HepG2 (cell line): ENCODE data around the gene NT5M. TPM values are rescaled to one million over a fixed set of nuclear protein-coding genes. Genes with fewer than 3 reads are reported as not detected.

Experiments
- ATAC-seq: fragments of 200-7000 bp; cut with Tn5 transposase; 3 replicates; pipeline ENCODE4 v1.9.1; 2020; ENCODE audit warnings: mild to moderate bottlenecking, moderate library complexity
- BruUV-seq: library from RNA; stranded (reverse); fragments of 400-500 nt; replicated peaks from 2 replicates; lab custom pipeline; 2021; lab: Mats Ljungman, UMichigan
- CTCF ChIA-PET: fragments of 300-600 bp; formaldehyde crosslinking; extraction: SDS; loops from one replicate; lab custom pipeline; 2021; ENCODE audit warnings: low total read pairs, inconsistent platforms, low intra/inter-chr PET ratio; lab: Yijun Ruan, JAX
- POLR2A ChIA-PET: fragments of 350-600 bp; sonication (Branson Sonifier 250); formaldehyde crosslinking; loops from one replicate; lab custom pipeline; 2020; ENCODE audit warnings: antibody characterized with exemption, inconsistent platforms; lab: Yijun Ruan, JAX
- DNase-seq: peaks from one replicate; pipeline ENCODE4 v3.0.0-alpha.2; 2015; ENCODE audit warnings: low spot score
- FAIRE-seq: peaks from 3 replicates; lab custom pipeline; 2011; peaks lifted over from hg19 to GRCh38; lab: Jason Lieb, UNC
- H2AFZ ChIP-seq: one replicate; pipeline ENCODE4 v1.6.1; 2011; ENCODE audit warnings: low read length, inconsistent platforms
- H3K27ac ChIP-seq: fragments of 300-600 bp; 3 replicates; pipeline ENCODE4 v1.8.0; 2011; ENCODE audit warnings: mixed run types, mild to moderate bottlenecking, mixed read lengths, low read length, inconsistent platforms; ENCODE audit not compliant: insufficient read depth; ENCODE audit errors: extremely low read length
- H3K27me3 ChIP-seq, 2 experiments: fragments of 200-600 bp in 1 of 2; 2 replicates in 1 of 2; 3 replicates in 1 of 2; pipeline versions ENCODE4 v1.6.0 to v1.8.0; 2011; ENCODE audit warnings: low read length in 2 of 2, mild to moderate bottlenecking in 2 of 2, moderate library complexity in 2 of 2, inconsistent platforms in 1 of 2; ENCODE audit not compliant: insufficient read depth in 2 of 2, control insufficient read depth in 1 of 2
- H3K36me3 ChIP-seq, 2 experiments: fragments of 200-600 bp in 1 of 2; replicated peaks in 1 of 2; 2 replicates in 1 of 2; 3 replicates in 1 of 2; pipeline versions ENCODE4 v1.5.1 to v1.8.0; 2011; ENCODE audit warnings: low read length in 2 of 2, inconsistent platforms in 1 of 2; ENCODE audit not compliant: insufficient read depth in 2 of 2, control insufficient read depth in 1 of 2
- H3K4me1 ChIP-seq: 2 replicates; pipeline ENCODE4 v1.5.1; 2012; ENCODE audit warnings: low read length, inconsistent platforms; ENCODE audit not compliant: insufficient read depth
- H3K4me2 ChIP-seq: 2 replicates; pipeline ENCODE4 v1.6.0; 2011; ENCODE audit warnings: low read depth, low read length, inconsistent platforms
- H3K4me3 ChIP-seq, 3 experiments: fragments of 200-600 bp in 1 of 3; sonication (generic), shearing (Covaris generic) in 1 of 3; replicated peaks in 1 of 3; 2 replicates each; pipeline ENCODE4 v1.5.1; 2011 to 2016; ENCODE audit warnings: low read length in 3 of 3, inconsistent platforms in 2 of 3, low read depth in 2 of 3, mild to moderate bottlenecking in 2 of 3, control low read depth in 1 of 3, mixed read lengths in 1 of 3; ENCODE audit not compliant: insufficient read depth in 1 of 3
- H3K79me2 ChIP-seq: one replicate; pipeline ENCODE4 v1.6.1; 2011; ENCODE audit warnings: low read length, inconsistent platforms; ENCODE audit not compliant: insufficient read depth
- H3K9ac ChIP-seq: 2 replicates; pipeline ENCODE4 v1.6.0; 2011; ENCODE audit warnings: mild to moderate bottlenecking, low read depth, low read length, inconsistent platforms; ENCODE audit not compliant: insufficient read depth
- H3K9me3 ChIP-seq: 2 replicates; pipeline ENCODE4 v1.5.1; 2012; ENCODE audit warnings: mild to moderate bottlenecking, low read length
- H4K20me1 ChIP-seq: 2 replicates; pipeline ENCODE4 v1.6.0; 2011; ENCODE audit warnings: inconsistent platforms, mild to moderate bottlenecking, low read length, moderate library complexity; ENCODE audit not compliant: insufficient read depth
- AGO1 ChIP-seq: fragments of 200-400 bp; formaldehyde crosslinking; IDR thresholded peaks from 2 replicates; pipeline ENCODE4 v1.6.1; 2017; ENCODE audit warnings: mild to moderate bottlenecking, low read depth, low read length, moderate library complexity; ENCODE audit not compliant: poor library complexity, severe bottlenecking
- GABPB1 ChIP-seq: IDR thresholded peaks from 2 replicates; pipeline ENCODE4 v1.6.1; 2016; ENCODE audit warnings: mild to moderate bottlenecking, missing genetic modification reagents, moderate library complexity, missing compliant biosample characterization
- KAT8 ChIP-seq: IDR thresholded peaks from 2 replicates; pipeline ENCODE4 v1.6.1; 2016; ENCODE audit warnings: missing genetic modification reagents, missing compliant biosample characterization
- SP1 ChIP-seq, 2 experiments: fragments of 450-650 bp in 1 of 2; sonication (generic) in 1 of 2; formaldehyde crosslinking in 1 of 2; IDR thresholded peaks; 2 replicates each; pipeline versions ENCODE4 v1.4.0 to v1.6.1; 2016 to 2020; ENCODE audit warnings: missing genetic modification reagents in 1 of 2
- TBX3 ChIP-seq: fragments of 450-650 bp; IDR thresholded peaks from 2 replicates; pipeline ENCODE4 v1.6.1; 2017; ENCODE audit warnings: antibody characterized with exemption, mild to moderate bottlenecking, inconsistent platforms, borderline replicate concordance
- ZBTB33 ChIP-seq: sonication (generic); formaldehyde crosslinking; IDR thresholded peaks from 2 replicates; pipeline ENCODE4 v1.4.0; 2020; ENCODE audit warnings: missing genetic modification reagents
- ZNF546 ChIP-seq: sonication (generic); formaldehyde crosslinking; conservative IDR thresholded peaks from 2 replicates; pipeline ENCODE4 v1.8.1; 2023; ENCODE audit warnings: mild to moderate bottlenecking, missing genetic modification reagents
- ZNF670 ChIP-seq: sonication (generic); formaldehyde crosslinking; IDR thresholded peaks from 2 replicates; pipeline ENCODE4 v1.8.0; 2022; ENCODE audit warnings: mild to moderate bottlenecking, missing genetic modification reagents, borderline replicate concordance
- ZNF674 ChIP-seq: sonication (generic); formaldehyde crosslinking; IDR thresholded peaks from 2 replicates; pipeline ENCODE4 v1.5.0; 2020; ENCODE audit warnings: low read depth, mild to moderate bottlenecking, missing genetic modification reagents
- WGBS: methylation state at CpG from one replicate; pipeline ENCODE4 v1.1.6; 2017; ENCODE audit warnings: low lambda C conversion rate; 5-methylcytosine and 5-hydroxymethylcytosine counted together
- in situ Hi-C: cut with HindIII; loops from 2 replicates; pipeline ENCODE4 v1.10.0; 2017; ENCODE audit warnings: low pct_unique_long_range_greater_than_20kb; ENCODE audit not compliant: extremely low pct_ligation_motif_present
- intact Hi-C: fragments of 100-400 bp; cut with micrococcal nuclease; formaldehyde crosslinking; loops from one replicate; pipeline ENCODE4 v1.10.0; 2022; ENCODE audit not compliant: unreplicated experiment
- polyA plus RNA-seq, 8 experiments: library from polyadenylated mRNA; depleted of rRNA in 3 of 8; stranded (reverse) in 7 of 8; unstranded in 1 of 8; fragments of >200 nt; fragmentation: Illumina TruSeq in 4 of 8; extraction: Trizol in 4 of 8; gene quantifications; 2 replicates each; pipeline versions ENCODE4 v1.2.1 to v1.2.3, GENCODE V29; 2011 to 2016; ENCODE audit warnings: low read depth in 4 of 8, missing spikeins in 1 of 8, mixed read lengths in 1 of 8; ENCODE audit not compliant: insufficient read depth in 1 of 8
- total RNA-seq, 5 experiments: library from RNA; depleted of rRNA; stranded (reverse); fragments of >200 nt; fragmentation: Illumina TruSeq; extraction: Trizol; gene quantifications; 2 replicates each; pipeline ENCODE4 v1.2.3, GENCODE V29; 2016; ENCODE audit warnings: low read depth in 1 of 5
- TF ChIP-seq, protein P1 (sequence below): sonication (generic); formaldehyde crosslinking; IDR thresholded peaks from 2 replicates; pipeline ENCODE4 v1.5.1; 2020; ENCODE audit warnings: mild to moderate bottlenecking, missing genetic modification reagents, moderate library complexity

Gene NT5M
- total and polyA plus RNA-seq, 2 of the 13 experiments (the other 11 are each of a cell fraction or from before 2014, with no cell fraction given), result 0.55 to 0.78 TPM

- no peaks in the 10 kb centered on the region for H3K4me1 ChIP-seq
- ChIA-PET CTCF (no interaction called here), POLR2A (no interaction called here)
- no peaks in the 10 kb centered on the region for H3K79me2 ChIP-seq
- no peaks in the 10 kb centered on the region for H3K36me3 ChIP-seq
- BruUV-seq, result no TSS peak
- H3K27ac ChIP-seq, result no peak overlapping the region
- DNase-seq (no peak), FAIRE-seq (no peak), ATAC-seq (no peak; the same call in 2 of the 3 replicates)
- in situ Hi-C loops, result no loop called here
- no peaks in the 10 kb centered on the region for H4K20me1 ChIP-seq
- H2AFZ ChIP-seq, result no peak overlapping the region
- no peak for TF ChIP-seq ZNF674 (CRISPR knock-in tag)
- TF ChIP-seq ZBTB33 (CRISPR knock-in tag), result peak; percentile 62
- peaks cover 2 to 11% of the 10 kb centered on the region in 2 experiments; a peak in 3 of 5 replicates for H3K27me3 ChIP-seq
- no peak overlapping the region for H3K9ac ChIP-seq
- WGBS, result 35% methylated on average over 4 of the region's 21 CpGs
- H3K9me3 ChIP-seq, result no peaks in the 10 kb centered on the region
- intact Hi-C loops, result no loop called here
- no peak overlapping the region for H3K4me3 ChIP-seq
- no peak overlapping the region for H3K4me2 ChIP-seq
Measured at GRCh38 chr17:17322516-17323510, 19.6 kb downstream of the NT5M start.

DNA sequence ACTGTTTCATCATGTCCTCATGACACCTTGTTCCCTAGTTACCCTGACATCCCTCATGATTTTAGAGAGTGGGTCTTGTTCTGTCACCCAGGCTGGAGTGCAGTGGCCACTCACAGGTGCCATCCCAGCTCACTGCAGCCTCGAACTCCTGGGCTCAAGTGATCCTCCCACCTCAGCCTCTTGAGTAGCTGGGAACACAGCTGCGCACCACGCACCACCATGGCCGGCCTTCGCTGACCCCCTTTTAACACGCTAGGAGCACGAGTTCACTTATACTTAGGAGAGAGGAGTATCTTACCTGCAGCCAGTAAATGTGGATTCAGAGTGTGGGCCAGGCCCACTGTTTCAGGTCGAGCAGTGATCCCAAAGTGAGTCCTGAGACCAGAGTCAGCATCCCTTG, 21.4 kb downstream of the NT5M start:
- no peaks in the 10 kb centered on the region for H3K9me3 ChIP-seq
- H3K27me3 ChIP-seq, result peaks cover 2 to 11% of the 10 kb centered on the region in 2 experiments; a peak in 3 of 5 replicates
- H3K9ac ChIP-seq, result no peak overlapping the region
- ATAC-seq (no peak), DNase-seq (no peak), FAIRE-seq (no peak)
- H3K4me2 ChIP-seq, result no peak overlapping the region
- no peak overlapping the region for H2AFZ ChIP-seq
- no peaks in the 10 kb centered on the region for H4K20me1 ChIP-seq
- POLR2A ChIA-PET, result no interaction called here
- H3K4me1 ChIP-seq, result no peaks in the 10 kb centered on the region
- no peak overlapping the region for H3K4me3 ChIP-seq
- no peaks in the 10 kb centered on the region for H3K36me3 ChIP-seq
- intact Hi-C loops, result no loop called here
- no TSS peak for BruUV-seq
- no peaks in the 10 kb centered on the region for H3K79me2 ChIP-seq
- WGBS, result 56% methylated on average over 8 of the region's 8 CpGs
- CTCF ChIA-PET, result no interaction called here
- H3K27ac ChIP-seq, result no peak overlapping the region
- in situ Hi-C loops, result no loop called here
- TF ChIP-seq, protein P1, sequence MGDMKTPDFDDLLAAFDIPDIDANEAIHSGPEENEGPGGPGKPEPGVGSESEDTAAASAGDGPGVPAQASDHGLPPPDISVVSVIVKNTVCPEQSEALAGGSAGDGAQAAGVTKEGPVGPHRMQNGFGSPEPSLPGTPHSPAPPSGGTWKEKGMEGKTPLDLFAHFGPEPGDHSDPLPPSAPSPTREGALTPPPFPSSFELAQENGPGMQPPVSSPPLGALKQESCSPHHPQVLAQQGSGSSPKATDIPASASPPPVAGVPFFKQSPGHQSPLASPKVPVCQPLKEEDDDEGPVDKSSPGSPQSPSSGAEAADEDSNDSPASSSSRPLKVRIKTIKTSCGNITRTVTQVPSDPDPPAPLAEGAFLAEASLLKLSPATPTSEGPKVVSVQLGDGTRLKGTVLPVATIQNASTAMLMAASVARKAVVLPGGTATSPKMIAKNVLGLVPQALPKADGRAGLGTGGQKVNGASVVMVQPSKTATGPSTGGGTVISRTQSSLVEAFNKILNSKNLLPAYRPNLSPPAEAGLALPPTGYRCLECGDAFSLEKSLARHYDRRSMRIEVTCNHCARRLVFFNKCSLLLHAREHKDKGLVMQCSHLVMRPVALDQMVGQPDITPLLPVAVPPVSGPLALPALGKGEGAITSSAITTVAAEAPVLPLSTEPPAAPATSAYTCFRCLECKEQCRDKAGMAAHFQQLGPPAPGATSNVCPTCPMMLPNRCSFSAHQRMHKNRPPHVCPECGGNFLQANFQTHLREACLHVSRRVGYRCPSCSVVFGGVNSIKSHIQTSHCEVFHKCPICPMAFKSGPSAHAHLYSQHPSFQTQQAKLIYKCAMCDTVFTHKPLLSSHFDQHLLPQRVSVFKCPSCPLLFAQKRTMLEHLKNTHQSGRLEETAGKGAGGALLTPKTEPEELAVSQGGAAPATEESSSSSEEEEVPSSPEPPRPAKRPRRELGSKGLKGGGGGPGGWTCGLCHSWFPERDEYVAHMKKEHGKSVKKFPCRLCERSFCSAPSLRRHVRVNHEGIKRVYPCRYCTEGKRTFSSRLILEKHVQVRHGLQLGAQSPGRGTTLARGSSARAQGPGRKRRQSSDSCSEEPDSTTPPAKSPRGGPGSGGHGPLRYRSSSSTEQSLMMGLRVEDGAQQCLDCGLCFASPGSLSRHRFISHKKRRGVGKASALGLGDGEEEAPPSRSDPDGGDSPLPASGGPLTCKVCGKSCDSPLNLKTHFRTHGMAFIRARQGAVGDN (CRISPR knock-in tag), result no peak
- TF ChIP-seq GABPB1 (CRISPR knock-in tag), result no peak
- TF ChIP-seq SP1 (IDR thresholded peaks at IDR 0.05), result no peak
- TF ChIP-seq SP1 (CRISPR knock-in tag; IDR thresholded peaks at IDR 0.05), result no peak
- no peak for TF ChIP-seq KAT8
- no peak for TF ChIP-seq ZNF546 (CRISPR knock-in tag)
- TF ChIP-seq ZNF670 (CRISPR knock-in tag), result no peak
- no peak for TF ChIP-seq TBX3
- no peak for TF ChIP-seq AGO1
